ENCODE results near the gene TNFSF13. TPM values are rescaled to one million over a fixed set of nuclear protein-coding genes. Genes with fewer than 3 reads are reported as not detected.

Gene TNFSF13
- total RNA-seq, 1 experiment from 2014 or later, result 3.2 TPM

- ATAC-seq (no peak), DNase-seq (ENCODE audit: low spot score) (no peak)
- CTCF ChIA-PET, result interaction anchor here (0.6 to 4.3 kb wide), 8 partner anchors 9 to 129 kb away, joined by 3 to 61 read pairs (median 4); partner anchors contain the start of genes FXR2, TNFSF13, TP53 and WRAP53
- peaks cover 43% of the 10 kb centered on the region for H3K4me1 Mint-ChIP-seq
- peak overlapping the region; percentile 38 for H3K27ac Mint-ChIP-seq
- POLR2A ChIA-PET, result interaction anchor here (0.9 to 4.6 kb wide), 3 partner anchors 99 to 258 kb away, joined by 3 to 41 read pairs (median 3); partner anchors contain the start of genes NEURL4, TP53 and WRAP53
- peak overlapping the region; percentile 70 for H3K4me3 Mint-ChIP-seq
- H3K36me3 Mint-ChIP-seq, result peaks cover 26% of the 10 kb centered on the region
- no peaks in the 10 kb centered on the region for H3K27me3 Mint-ChIP-seq (ENCODE audit: low read depth)
- H3K9me3 Mint-ChIP-seq, result no peaks in the 10 kb centered on the region
- TF ChIP-seq, protein P1, sequence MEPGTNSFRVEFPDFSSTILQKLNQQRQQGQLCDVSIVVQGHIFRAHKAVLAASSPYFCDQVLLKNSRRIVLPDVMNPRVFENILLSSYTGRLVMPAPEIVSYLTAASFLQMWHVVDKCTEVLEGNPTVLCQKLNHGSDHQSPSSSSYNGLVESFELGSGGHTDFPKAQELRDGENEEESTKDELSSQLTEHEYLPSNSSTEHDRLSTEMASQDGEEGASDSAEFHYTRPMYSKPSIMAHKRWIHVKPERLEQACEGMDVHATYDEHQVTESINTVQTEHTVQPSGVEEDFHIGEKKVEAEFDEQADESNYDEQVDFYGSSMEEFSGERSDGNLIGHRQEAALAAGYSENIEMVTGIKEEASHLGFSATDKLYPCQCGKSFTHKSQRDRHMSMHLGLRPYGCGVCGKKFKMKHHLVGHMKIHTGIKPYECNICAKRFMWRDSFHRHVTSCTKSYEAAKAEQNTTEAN (CRISPR knock-in tag; IDR thresholded peaks at IDR 0.05), result no peak
- TF ChIP-seq, protein P2, sequence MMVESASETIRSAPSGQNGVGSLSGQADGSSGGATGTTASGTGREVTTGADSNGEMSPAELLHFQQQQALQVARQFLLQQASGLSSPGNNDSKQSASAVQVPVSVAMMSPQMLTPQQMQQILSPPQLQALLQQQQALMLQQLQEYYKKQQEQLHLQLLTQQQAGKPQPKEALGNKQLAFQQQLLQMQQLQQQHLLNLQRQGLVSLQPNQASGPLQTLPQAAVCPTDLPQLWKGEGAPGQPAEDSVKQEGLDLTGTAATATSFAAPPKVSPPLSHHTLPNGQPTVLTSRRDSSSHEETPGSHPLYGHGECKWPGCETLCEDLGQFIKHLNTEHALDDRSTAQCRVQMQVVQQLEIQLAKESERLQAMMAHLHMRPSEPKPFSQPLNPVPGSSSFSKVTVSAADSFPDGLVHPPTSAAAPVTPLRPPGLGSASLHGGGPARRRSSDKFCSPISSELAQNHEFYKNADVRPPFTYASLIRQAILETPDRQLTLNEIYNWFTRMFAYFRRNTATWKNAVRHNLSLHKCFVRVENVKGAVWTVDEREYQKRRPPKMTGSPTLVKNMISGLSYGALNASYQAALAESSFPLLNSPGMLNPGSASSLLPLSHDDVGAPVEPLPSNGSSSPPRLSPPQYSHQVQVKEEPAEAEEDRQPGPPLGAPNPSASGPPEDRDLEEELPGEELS (CRISPR knock-in tag; IDR thresholded peaks at IDR 0.05), result no peak
- TF ChIP-seq NR3C1 (CRISPR knock-in tag; conservative IDR thresholded peaks at IDR 0.05; ENCODE audit: low read depth) (no peak), ZBTB21 (CRISPR knock-in tag; IDR thresholded peaks at IDR 0.05; ENCODE audit: borderline replicate concordance) (no peak), ZSCAN18 (CRISPR knock-in tag; IDR thresholded peaks at IDR 0.05) (no peak), PRRX2 (CRISPR knock-in tag; IDR thresholded peaks at IDR 0.05) (no peak), CDX4 (CRISPR knock-in tag; IDR thresholded peaks at IDR 0.05; ENCODE audit: borderline replicate concordance) (no peak), HMGXB4 (CRISPR knock-in tag; IDR thresholded peaks at IDR 0.05) (no peak), JAZF1 (CRISPR knock-in tag; IDR thresholded peaks at IDR 0.05) (no peak), KAT7 (CRISPR knock-in tag; IDR thresholded peaks at IDR 0.05; ENCODE audit: borderline replicate concordance) (no peak), ETV6 (CRISPR knock-in tag; IDR thresholded peaks at IDR 0.05) (no peak), TEAD1 (CRISPR knock-in tag; IDR thresholded peaks at IDR 0.05) (no peak), ZNF232 (CRISPR knock-in tag; IDR thresholded peaks at IDR 0.05) (no peak)
Observed at GRCh38 chr17:7587420-7588151, 29.0 kb downstream of the TNFSF13 start.

DNA sequence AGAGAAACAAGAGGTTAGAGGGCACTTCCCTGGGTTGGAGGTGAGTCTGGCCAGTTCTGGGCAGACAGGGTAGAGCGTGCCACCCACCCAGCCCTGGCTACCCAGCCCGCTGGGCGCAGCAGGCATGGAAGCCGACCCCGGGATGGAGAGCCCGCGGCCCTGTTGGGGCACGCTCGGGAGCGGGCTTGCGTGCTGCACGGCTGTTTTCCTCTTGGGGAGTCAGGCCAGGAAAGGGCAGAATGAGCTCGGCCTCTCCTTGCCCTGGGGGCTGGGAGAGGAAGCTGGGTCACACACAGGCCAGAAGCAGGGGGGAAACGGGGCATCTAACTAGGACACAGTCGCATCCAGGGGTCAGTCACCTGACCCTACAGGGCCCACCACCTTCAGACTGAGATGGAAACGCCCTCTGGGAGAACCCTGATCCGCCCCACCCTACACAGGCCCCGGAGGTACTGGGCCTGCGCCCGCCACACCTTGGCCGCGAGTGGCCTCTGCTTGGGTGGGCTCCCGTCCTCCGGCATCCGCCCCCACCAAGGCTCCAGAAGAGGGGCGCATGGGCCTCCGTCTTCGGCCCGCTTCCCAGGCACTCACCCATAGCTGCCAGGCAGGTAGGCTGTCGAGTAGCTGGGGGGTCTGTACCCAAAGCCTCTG is 30.1 kb downstream of the TNFSF13 start:
- no peak for DNase-seq (ENCODE audit: low spot score)
- no peaks in the 10 kb centered on the region for H3K27me3 Mint-ChIP-seq (ENCODE audit: low read depth)
- ChIA-PET CTCF (interaction anchor here (0.6 to 4.3 kb wide), 53 partner anchors 9 to 375 kb away, joined by 3 to 61 read pairs (median 5); partner anchors contain the start of genes ACAP1, ATP1B2, CD68 and DNAH2), POLR2A (interaction anchor here (0.6 to 4.6 kb wide), 18 partner anchors 9 to 186 kb away, joined by 3 to 41 read pairs (median 4); partner anchors contain the start of genes ATP1B2, CD68, EFNB3 and SAT2)
- peaks cover 35% of the 10 kb centered on the region for H3K36me3 Mint-ChIP-seq
- ATAC-seq, result peak; percentile 1
- peak overlapping the region; percentile 70 for H3K4me3 Mint-ChIP-seq
- H3K4me1 Mint-ChIP-seq, result peaks cover 39% of the 10 kb centered on the region
- H3K9me3 Mint-ChIP-seq, result no peaks in the 10 kb centered on the region
- TF ChIP-seq USF1 (CRISPR knock-in tag; IDR thresholded peaks at IDR 0.05) (0 out of 2 replicates have a peak, but pooled peaks have one; percentile 25), JAZF1 (CRISPR knock-in tag; IDR thresholded peaks at IDR 0.05) (no peak), CBFB (CRISPR knock-in tag; IDR thresholded peaks at IDR 0.05; ENCODE audit: low read depth) (no peak)
- no peak overlapping the region for H3K27ac Mint-ChIP-seq
